K562 (cell line): ENCODE measurements around the gene YPEL3. TPM values are rescaled to one million over a fixed set of nuclear protein-coding genes. Genes with fewer than 3 reads are reported as not detected.

Experiments
- BACH1 ChIP-seq: fragments of 200-800 bp; sonication (Bioruptor generic); IDR thresholded peaks from 2 replicates; pipeline ENCODE4 v1.6.1; 2016; ENCODE audit warnings: missing genetic modification characterization, missing compliant biosample characterization
- BRD4 ChIP-seq: fragments of 200-600 bp; sonication (generic); IDR thresholded peaks from 2 replicates; pipeline ENCODE4 v1.6.1; 2017; ENCODE audit warnings: inconsistent platforms
- C11orf30 ChIP-seq: fragments of 450-650 bp; IDR thresholded peaks from 2 replicates; pipeline ENCODE4 v1.6.1; 2016; ENCODE audit warnings: low read depth, mild to moderate bottlenecking
- CHD1 ChIP-seq: fragments of 200-600 bp; sonication (generic); IDR thresholded peaks from one replicate; pipeline ENCODE4 v1.6.1; 2012; ENCODE audit warnings: mild to moderate bottlenecking, moderate library complexity, low read length, inconsistent platforms
- HMGN3 ChIP-seq: IDR thresholded peaks from 2 replicates; pipeline ENCODE4 v1.6.1; 2011; ENCODE audit warnings: borderline replicate concordance, low read depth, mild to moderate bottlenecking, mixed read lengths, low read length; ENCODE audit not compliant: insufficient read length; ENCODE audit errors: extremely low read depth
- HNRNPLL ChIP-seq: fragments of 200-400 bp; formaldehyde crosslinking; IDR thresholded peaks from 2 replicates; pipeline ENCODE4 v1.6.1; 2017; ENCODE audit warnings: low read length, low read depth, mild to moderate bottlenecking; ENCODE audit not compliant: poor library complexity, severe bottlenecking
- L3MBTL2 ChIP-seq: fragments of 450-650 bp; IDR thresholded peaks from 2 replicates; pipeline ENCODE4 v1.6.1; 2016; ENCODE audit warnings: mild to moderate bottlenecking, moderate library complexity
- MBD2 ChIP-seq: sonication (generic); IDR thresholded peaks from 2 replicates; pipeline ENCODE4 v1.6.1; 2016; ENCODE audit warnings: low read depth, borderline replicate concordance
- RB1 ChIP-seq: fragments of 450-650 bp; IDR thresholded peaks from 2 replicates; pipeline ENCODE4 v1.6.1; 2017; ENCODE audit warnings: low read depth, mild to moderate bottlenecking
- SAFB ChIP-seq: fragments of 200-400 bp; formaldehyde crosslinking; IDR thresholded peaks from 2 replicates; pipeline ENCODE4 v1.6.1; 2017; ENCODE audit warnings: low read depth, low read length, borderline replicate concordance
- SRF ChIP-seq, 2 experiments: fragments of 250-450, 450-650 bp in 1 of 2; sonication (Bioruptor Pico) in 1 of 2; sonication (generic) in 1 of 2; formaldehyde crosslinking; IDR thresholded peaks; 2 replicates each; pipeline versions ENCODE4 v1.5.0 to v1.5.1; 2020 to 2022; ENCODE audit warnings: mild to moderate bottlenecking in 1 of 2, missing genetic modification reagents in 1 of 2
- TRIM24 ChIP-seq, 2 experiments: fragments of 450-650 bp; IDR thresholded peaks; 2 replicates each; pipeline ENCODE4 v1.6.1; 2016
- ZBTB7A ChIP-seq: IDR thresholded peaks from 2 replicates; pipeline ENCODE4 v1.6.1; 2011; ENCODE audit warnings: low read depth, mild to moderate bottlenecking, low read length, moderate library complexity, borderline replicate concordance; ENCODE audit not compliant: control insufficient read depth
- ZKSCAN1 ChIP-seq: fragments of 150-350 bp; IDR thresholded peaks from 2 replicates; pipeline ENCODE4 v1.6.1; 2016; ENCODE audit warnings: low read depth, low read length
- ZNF146 ChIP-seq: IDR thresholded peaks from one replicate; pipeline ENCODE4 v1.6.1; 2018; ENCODE audit warnings: missing compliant biosample characterization; ENCODE audit not compliant: unreplicated experiment
- ZNF197 ChIP-seq: fragments of 200-800 bp; sonication (Bioruptor generic); IDR thresholded peaks from 2 replicates; pipeline ENCODE4 v1.6.1; 2016; ENCODE audit warnings: low read depth, missing genetic modification characterization, missing compliant biosample characterization
- ZNF24 ChIP-seq: fragments of 450-650 bp; IDR thresholded peaks from 2 replicates; pipeline ENCODE4 v1.6.1; 2016
- polyA plus RNA-seq, 8 experiments: library from polyadenylated mRNA; depleted of rRNA in 4 of 8; stranded (reverse) in 5 of 8; unstranded in 3 of 8; fragments of >200 nt; fragmentation: Nextera tagmentation in 2 of 8; fragmentation: Illumina TruSeq in 1 of 8; extraction: Ambion mirVana in 2 of 8; extraction: Trizol in 1 of 8; gene quantifications; 2 replicates each; pipeline versions ENCODE4 v1.2.1 to v1.2.3, GENCODE V29; 2011 to 2014; ENCODE audit warnings: inconsistent platforms in 1 of 8, missing spikeins in 1 of 8
- total RNA-seq, 7 experiments: library from RNA; depleted of rRNA in 6 of 7; stranded (reverse); fragments of >200 nt in 6 of 7; fragmentation: Illumina TruSeq in 2 of 7; extraction: Trizol in 2 of 7; gene quantifications; 2 replicates each; pipeline versions ENCODE4 v1.2.1 to v1.2.3, GENCODE V29; 2011 to 2021; ENCODE audit warnings: low replicate concordance in 1 of 7
- TF ChIP-seq, protein P1 (sequence below), 2 experiments: fragments of 150-350 bp in 1 of 2; IDR thresholded peaks; 2 replicates each; pipeline ENCODE4 v1.6.1; 2012 to 2016; ENCODE audit warnings: low read depth in 2 of 2, low read length in 2 of 2, mild to moderate bottlenecking in 1 of 2, moderate library complexity in 1 of 2
- TF ChIP-seq, protein P2 (sequence below): fragments of 450-650 bp; IDR thresholded peaks from 2 replicates; pipeline ENCODE4 v1.6.1; 2016; ENCODE audit warnings: missing biosample characterization, missing genetic modification characterization

The YPEL3 gene
- total and polyA plus RNA-seq, 9 of the 15 experiments (the other 6 are each of a cell fraction or from before 2014, with no cell fraction given) = 0.41 to 15.0 (median 2.9) TPM

DNA sequence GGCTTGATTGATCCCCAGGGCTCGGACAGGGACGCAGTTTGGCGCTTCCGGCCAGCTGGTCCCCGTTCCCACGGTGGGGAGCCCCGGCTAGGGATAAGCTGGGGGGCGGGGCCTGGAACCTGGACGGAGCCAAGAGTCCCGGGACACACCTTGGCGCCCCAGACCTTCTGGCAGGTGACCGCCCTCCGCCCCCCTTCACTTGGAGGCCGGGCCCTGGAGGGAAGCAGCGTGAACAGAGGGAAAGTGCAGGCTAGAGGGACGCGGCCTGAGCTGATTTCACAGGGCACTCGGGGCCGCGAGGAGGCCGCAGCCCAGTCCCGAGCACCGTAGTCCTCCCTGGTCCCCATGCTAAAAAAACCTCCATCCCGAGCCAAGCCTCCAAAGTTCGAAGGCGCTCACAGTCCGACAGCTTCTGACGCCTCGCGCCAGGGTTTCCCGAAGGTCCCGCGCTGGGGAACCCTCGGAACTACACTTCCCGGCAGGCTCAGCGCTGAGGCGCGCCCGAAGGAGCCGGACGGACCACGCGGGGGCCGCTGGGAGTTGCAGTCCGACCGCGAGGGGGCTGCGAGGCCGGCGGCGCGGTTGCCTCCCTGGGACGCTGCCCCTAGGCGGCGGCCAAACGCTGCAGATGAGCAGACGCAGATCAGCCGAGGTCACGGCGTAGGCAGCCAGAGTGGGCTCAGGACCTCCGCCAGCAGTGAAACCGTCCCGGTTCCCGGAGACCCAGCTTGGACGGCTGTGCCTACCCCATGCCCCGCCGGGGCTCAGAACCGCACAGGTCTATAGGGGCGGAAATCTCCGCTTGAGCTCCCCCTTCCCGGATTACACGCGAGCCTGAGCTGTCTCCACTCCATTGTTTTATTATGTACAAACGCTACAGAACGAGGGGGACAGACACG lies 4.3 kb downstream of the YPEL3 start, which contains the start of gene TBX6 (continued):
- peak; percentile 87; the same call in 1 of the 2 replicates for TF ChIP-seq MBD2
- peak; percentile 86 for TF ChIP-seq CHD1
- TF ChIP-seq, protein P1, sequence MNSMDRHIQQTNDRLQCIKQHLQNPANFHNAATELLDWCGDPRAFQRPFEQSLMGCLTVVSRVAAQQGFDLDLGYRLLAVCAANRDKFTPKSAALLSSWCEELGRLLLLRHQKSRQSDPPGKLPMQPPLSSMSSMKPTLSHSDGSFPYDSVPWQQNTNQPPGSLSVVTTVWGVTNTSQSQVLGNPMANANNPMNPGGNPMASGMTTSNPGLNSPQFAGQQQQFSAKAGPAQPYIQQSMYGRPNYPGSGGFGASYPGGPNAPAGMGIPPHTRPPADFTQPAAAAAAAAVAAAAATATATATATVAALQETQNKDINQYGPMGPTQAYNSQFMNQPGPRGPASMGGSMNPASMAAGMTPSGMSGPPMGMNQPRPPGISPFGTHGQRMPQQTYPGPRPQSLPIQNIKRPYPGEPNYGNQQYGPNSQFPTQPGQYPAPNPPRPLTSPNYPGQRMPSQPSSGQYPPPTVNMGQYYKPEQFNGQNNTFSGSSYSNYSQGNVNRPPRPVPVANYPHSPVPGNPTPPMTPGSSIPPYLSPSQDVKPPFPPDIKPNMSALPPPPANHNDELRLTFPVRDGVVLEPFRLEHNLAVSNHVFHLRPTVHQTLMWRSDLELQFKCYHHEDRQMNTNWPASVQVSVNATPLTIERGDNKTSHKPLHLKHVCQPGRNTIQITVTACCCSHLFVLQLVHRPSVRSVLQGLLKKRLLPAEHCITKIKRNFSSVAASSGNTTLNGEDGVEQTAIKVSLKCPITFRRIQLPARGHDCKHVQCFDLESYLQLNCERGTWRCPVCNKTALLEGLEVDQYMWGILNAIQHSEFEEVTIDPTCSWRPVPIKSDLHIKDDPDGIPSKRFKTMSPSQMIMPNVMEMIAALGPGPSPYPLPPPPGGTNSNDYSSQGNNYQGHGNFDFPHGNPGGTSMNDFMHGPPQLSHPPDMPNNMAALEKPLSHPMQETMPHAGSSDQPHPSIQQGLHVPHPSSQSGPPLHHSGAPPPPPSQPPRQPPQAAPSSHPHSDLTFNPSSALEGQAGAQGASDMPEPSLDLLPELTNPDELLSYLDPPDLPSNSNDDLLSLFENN (IDR thresholded peaks at IDR 0.05; ENCODE audit: low read depth in 2 of 2, low read length in 2 of 2) = peak; percentile 20 to 54; a peak in 1 of 4 replicates
- TF ChIP-seq HNRNPLL = no peak
- TF ChIP-seq SRF (CRISPR knock-in tag; IDR thresholded peaks at IDR 0.05) = peak in 1 of 2 experiments; percentile 87; a peak in 1 of 4 replicates
- peak in 1 of 2 experiments; percentile 59; a peak in 1 of 4 replicates for TF ChIP-seq TRIM24 (IDR thresholded peaks at IDR 0.05)
- TF ChIP-seq BACH1 (tag) = 0 out of 2 replicates have a peak, but pooled peaks have one; percentile 60
- peak; percentile 90 for TF ChIP-seq L3MBTL2
- TF ChIP-seq, protein P2, sequence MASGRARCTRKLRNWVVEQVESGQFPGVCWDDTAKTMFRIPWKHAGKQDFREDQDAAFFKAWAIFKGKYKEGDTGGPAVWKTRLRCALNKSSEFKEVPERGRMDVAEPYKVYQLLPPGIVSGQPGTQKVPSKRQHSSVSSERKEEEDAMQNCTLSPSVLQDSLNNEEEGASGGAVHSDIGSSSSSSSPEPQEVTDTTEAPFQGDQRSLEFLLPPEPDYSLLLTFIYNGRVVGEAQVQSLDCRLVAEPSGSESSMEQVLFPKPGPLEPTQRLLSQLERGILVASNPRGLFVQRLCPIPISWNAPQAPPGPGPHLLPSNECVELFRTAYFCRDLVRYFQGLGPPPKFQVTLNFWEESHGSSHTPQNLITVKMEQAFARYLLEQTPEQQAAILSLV (tag) = no peak
- peak; percentile 46; the same call in 1 of the 2 replicates for TF ChIP-seq SAFB
- peak; percentile 68 for TF ChIP-seq HMGN3
- TF ChIP-seq RB1 = peak; percentile 89
- peak; percentile 96 for TF ChIP-seq ZNF197 (CRISPR knock-in tag)
- no peak for TF ChIP-seq BRD4
- TF ChIP-seq ZNF146 (CRISPR knock-in tag) = no peak
- peak; percentile 95 for TF ChIP-seq ZBTB7A
- peak; percentile 56; the same call in 1 of the 2 replicates for TF ChIP-seq ZKSCAN1
- TF ChIP-seq C11orf30 = no peak
- no peak for TF ChIP-seq ZNF24
